HG03280 (cell line): ENCODE measurements around the gene GLI2.

Source experiments
- ATAC-seq: cut with Tn5 transposase; IDR thresholded peaks from one replicate; pipeline ENCODE4 v1.9.1; 2021; ENCODE audit warnings: mild to moderate bottlenecking, moderate library complexity; ENCODE audit not compliant: unreplicated experiment

The GLI2 gene

GRCh38 chr2:120754067-120754960 is 18.6 kb downstream of the GLI2 start:
- ATAC-seq = no peak

GRCh38 chr2:120758181-120759144 is 22.8 kb downstream of the GLI2 start:
- ATAC-seq = no peak

- no peak for ATAC-seq
Measured at GRCh38 chr2:120759543-120760331, 24.1 kb downstream of the GLI2 start.

- no peak for ATAC-seq
Measured at GRCh38 chr2:120760446-120761135, 24.9 kb downstream of the GLI2 start.

GRCh38 chr2:120761164-120761861 is 25.6 kb downstream of the GLI2 start:
- ATAC-seq = no peak

- no peak for ATAC-seq
Measured at GRCh38 chr2:120761911-120762310, 26.2 kb downstream of the GLI2 start.

GRCh38 chr2:120762341-120763061 is 26.8 kb downstream of the GLI2 start:
- ATAC-seq = no peak

GRCh38 chr2:120763508-120763907 is 27.8 kb downstream of the GLI2 start:
- ATAC-seq = no peak

- ATAC-seq = no peak
Measured at GRCh38 chr2:120763931-120764330, 28.3 kb downstream of the GLI2 start.

GRCh38 chr2:120764492-120764891 is 28.8 kb downstream of the GLI2 start:
- ATAC-seq = no peak

- no peak for ATAC-seq
Measured at GRCh38 chr2:120764991-120765677, 29.5 kb downstream of the GLI2 start.

- ATAC-seq = no peak
Measured at GRCh38 chr2:120765678-120766469, 30.2 kb downstream of the GLI2 start.

- ATAC-seq = no peak
Measured at GRCh38 chr2:120766470-120767351, 31.0 kb downstream of the GLI2 start.

GRCh38 chr2:120767486-120768005 is 31.9 kb downstream of the GLI2 start:
- no peak for ATAC-seq

- no peak for ATAC-seq
Measured at GRCh38 chr2:120768112-120769048, 32.7 kb downstream of the GLI2 start.
